WTC11 (cell line): Measurements from ENCODE around the gene AURKA.

Experiments
- CTCF ChIP-seq: fragments of 200-600 bp; IDR thresholded peaks from 2 replicates; pipeline ENCODE4 v1.8.0; 2022; ENCODE audit warnings: antibody characterized with exemption
- NR2C2 ChIP-seq: sonication (generic); formaldehyde crosslinking; IDR thresholded peaks from 2 replicates; pipeline ENCODE4 v1.8.0; 2022; ENCODE audit warnings: mild to moderate bottlenecking, missing genetic modification reagents
- TF ChIP-seq, protein P1 (sequence below): sonication (generic); formaldehyde crosslinking; IDR thresholded peaks from 2 replicates; pipeline ENCODE4 v1.8.1; 2023; ENCODE audit warnings: mild to moderate bottlenecking, missing genetic modification reagents
- TF ChIP-seq, protein P2 (sequence below): sonication (generic); formaldehyde crosslinking; IDR thresholded peaks from 2 replicates; pipeline ENCODE4 v1.8.1; 2023; ENCODE audit warnings: mild to moderate bottlenecking, missing genetic modification reagents, moderate library complexity

GRCh38 chr20:56352345-56353055 lies 39.5 kb downstream of the AURKA start:
- TF ChIP-seq CTCF (no peak), NR2C2 (CRISPR knock-in tag) (no peak)
- TF ChIP-seq, protein P1, sequence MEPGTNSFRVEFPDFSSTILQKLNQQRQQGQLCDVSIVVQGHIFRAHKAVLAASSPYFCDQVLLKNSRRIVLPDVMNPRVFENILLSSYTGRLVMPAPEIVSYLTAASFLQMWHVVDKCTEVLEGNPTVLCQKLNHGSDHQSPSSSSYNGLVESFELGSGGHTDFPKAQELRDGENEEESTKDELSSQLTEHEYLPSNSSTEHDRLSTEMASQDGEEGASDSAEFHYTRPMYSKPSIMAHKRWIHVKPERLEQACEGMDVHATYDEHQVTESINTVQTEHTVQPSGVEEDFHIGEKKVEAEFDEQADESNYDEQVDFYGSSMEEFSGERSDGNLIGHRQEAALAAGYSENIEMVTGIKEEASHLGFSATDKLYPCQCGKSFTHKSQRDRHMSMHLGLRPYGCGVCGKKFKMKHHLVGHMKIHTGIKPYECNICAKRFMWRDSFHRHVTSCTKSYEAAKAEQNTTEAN (CRISPR knock-in tag): no peak
- TF ChIP-seq, protein P2, sequence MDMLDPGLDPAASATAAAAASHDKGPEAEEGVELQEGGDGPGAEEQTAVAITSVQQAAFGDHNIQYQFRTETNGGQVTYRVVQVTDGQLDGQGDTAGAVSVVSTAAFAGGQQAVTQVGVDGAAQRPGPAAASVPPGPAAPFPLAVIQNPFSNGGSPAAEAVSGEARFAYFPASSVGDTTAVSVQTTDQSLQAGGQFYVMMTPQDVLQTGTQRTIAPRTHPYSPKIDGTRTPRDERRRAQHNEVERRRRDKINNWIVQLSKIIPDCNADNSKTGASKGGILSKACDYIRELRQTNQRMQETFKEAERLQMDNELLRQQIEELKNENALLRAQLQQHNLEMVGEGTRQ (CRISPR knock-in tag): no peak
